Measurements from ENCODE around the gene GASK1B. TPM values are rescaled to one million over a fixed set of nuclear protein-coding genes. Genes with fewer than 3 reads are reported as not detected.

The GASK1B gene
- total and polyA plus RNA-seq, 2 of the 13 experiments (the other 11 are each of a cell fraction or from before 2014, with no cell fraction given) = 29.1 to 40.4 TPM

- DNase-seq (ENCODE audit: low spot score) = no peak
- Histone ChIP-seq H3K9me3 (ENCODE audit: low read length) (no peaks in the 10 kb centered on the region), H3K4me2 (ENCODE audit: low read depth, low read length) (no peak overlapping the region), H3K79me2 (ENCODE audit: insufficient read depth, low read length) (peaks cover 59% of the 10 kb centered on the region), H3K9ac (ENCODE audit: insufficient read depth, low read depth, low read length) (no peak overlapping the region), H4K20me1 (ENCODE audit: insufficient read depth, low read length) (no peaks in the 10 kb centered on the region), H2AFZ (ENCODE audit: low read length) (no peak overlapping the region), H3K27ac (ENCODE audit: extremely low read length, insufficient read depth, low read length) (no peak overlapping the region), H3K4me3 (replicated peaks in 1 of 3; ENCODE audit: insufficient read depth in 1 of 3, low read depth in 2 of 3, low read length in 3 of 3) (no peak overlapping the region), H3K4me1 (ENCODE audit: insufficient read depth, low read length) (no peaks in the 10 kb centered on the region), H3K36me3 (replicated peaks in 1 of 2; ENCODE audit: control insufficient read depth in 1 of 2, insufficient read depth in 2 of 2, low read length in 2 of 2) (peaks cover 6 to 48% of the 10 kb centered on the region in 2 experiments), H3K27me3 (ENCODE audit: control insufficient read depth in 1 of 2, insufficient read depth in 2 of 2, low read length in 2 of 2) (no peaks in the 10 kb centered on the region)
- TF ChIP-seq ZNF501 (CRISPR knock-in tag; IDR thresholded peaks at IDR 0.05) (no peak), ZNF17 (CRISPR knock-in tag; IDR thresholded peaks at IDR 0.05) (no peak)
- intact Hi-C loops (cut with micrococcal nuclease; ENCODE audit: unreplicated experiment) = no loop called here
- whole genome bisulfite sequencing (ENCODE audit: low lambda C conversion rate) = 97% methylated on average over 3 of the region's 3 CpGs
- ChIA-PET CTCF (ENCODE audit: low intra/inter-chr PET ratio, low total read pairs) (no interaction called here), POLR2A (no interaction called here)
- no TSS peak for BruUV-seq (replicated peaks)
- in situ Hi-C loops (cut with HindIII; ENCODE audit: extremely low pct_ligation_motif_present, low pct_unique_long_range_greater_than_20kb) = no loop called here
- no peak for ATAC-seq
- FAIRE-seq = no peak
These were observed 25.7 kb downstream of the GASK1B start for GRCh38 chr4:158147151-158147550.

GRCh38 chr4:158146736-158147135 is 26.1 kb downstream of the GASK1B start:
- intact Hi-C loops (cut with micrococcal nuclease; ENCODE audit: unreplicated experiment) = no loop called here
- in situ Hi-C loops (cut with HindIII; ENCODE audit: extremely low pct_ligation_motif_present, low pct_unique_long_range_greater_than_20kb) = no loop called here

More at GRCh38 chr4:158146736-158147135, 26.1 kb downstream of the GASK1B start:
- ChIA-PET POLR2A (no interaction called here), CTCF (ENCODE audit: low intra/inter-chr PET ratio, low total read pairs) (no interaction called here)
- no peak overlapping the region for H3K4me2 ChIP-seq (ENCODE audit: low read depth, low read length)
- TF ChIP-seq ETV5 (CRISPR knock-in tag; IDR thresholded peaks at IDR 0.05; ENCODE audit: borderline replicate concordance) = no peak
- no peak for TF ChIP-seq SP140L (CRISPR knock-in tag; IDR thresholded peaks at IDR 0.05; ENCODE audit: borderline replicate concordance)
- TF ChIP-seq, protein P1, sequence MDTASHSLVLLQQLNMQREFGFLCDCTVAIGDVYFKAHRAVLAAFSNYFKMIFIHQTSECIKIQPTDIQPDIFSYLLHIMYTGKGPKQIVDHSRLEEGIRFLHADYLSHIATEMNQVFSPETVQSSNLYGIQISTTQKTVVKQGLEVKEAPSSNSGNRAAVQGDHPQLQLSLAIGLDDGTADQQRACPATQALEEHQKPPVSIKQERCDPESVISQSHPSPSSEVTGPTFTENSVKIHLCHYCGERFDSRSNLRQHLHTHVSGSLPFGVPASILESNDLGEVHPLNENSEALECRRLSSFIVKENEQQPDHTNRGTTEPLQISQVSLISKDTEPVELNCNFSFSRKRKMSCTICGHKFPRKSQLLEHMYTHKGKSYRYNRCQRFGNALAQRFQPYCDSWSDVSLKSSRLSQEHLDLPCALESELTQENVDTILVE (CRISPR knock-in tag; IDR thresholded peaks at IDR 0.05) = no peak
- no peak for TF ChIP-seq ZNF788 (CRISPR knock-in tag; IDR thresholded peaks at IDR 0.05; ENCODE audit: borderline replicate concordance)
- no peak for TF ChIP-seq DNMT1 (CRISPR knock-in tag; IDR thresholded peaks at IDR 0.05)
- TF ChIP-seq HMG20A (CRISPR knock-in tag; IDR thresholded peaks at IDR 0.05; ENCODE audit: borderline replicate concordance) = no peak
- TF ChIP-seq IKZF1 (IDR thresholded peaks at IDR 0.05) = no peak
- TF ChIP-seq CCAR2 (optimal IDR thresholded peaks at IDR 0.05; ENCODE audit: low read depth, low read length) = no peak
- TF ChIP-seq ZNF251 (CRISPR knock-in tag; IDR thresholded peaks at IDR 0.05) = no peak
- TF ChIP-seq CC2D1A (CRISPR knock-in tag; IDR thresholded peaks at IDR 0.05) = no peak
- no peak for TF ChIP-seq ZNF737 (CRISPR knock-in tag; IDR thresholded peaks at IDR 0.05; ENCODE audit: borderline replicate concordance)
- no peak for TF ChIP-seq NCOR1 (IDR thresholded peaks at IDR 0.05; ENCODE audit: borderline replicate concordance, low read length)
- ATAC-seq (no peak), FAIRE-seq (no peak), DNase-seq (ENCODE audit: low spot score) (no peak)
- no peak overlapping the region for H3K9ac ChIP-seq (ENCODE audit: insufficient read depth, low read depth, low read length)
- H3K4me1 ChIP-seq (ENCODE audit: insufficient read depth, low read length) = no peaks in the 10 kb centered on the region
- H3K79me2 ChIP-seq (ENCODE audit: insufficient read depth, low read length) = peaks cover 56% of the 10 kb centered on the region
- no TSS peak for BruUV-seq (replicated peaks)
- no peak overlapping the region for H2AFZ ChIP-seq (ENCODE audit: low read length)
- no peaks in the 10 kb centered on the region for H4K20me1 ChIP-seq (ENCODE audit: insufficient read depth, low read length)
- 96% methylated on average over 1 of the region's 1 CpG for WGBS (ENCODE audit: low lambda C conversion rate)
- peaks cover 4 to 44% of the 10 kb centered on the region in 2 experiments for H3K36me3 ChIP-seq (replicated peaks in 1 of 2; ENCODE audit: control insufficient read depth in 1 of 2, insufficient read depth in 2 of 2, low read length in 2 of 2)
- no peak overlapping the region for H3K27ac ChIP-seq (ENCODE audit: extremely low read length, insufficient read depth, low read length)
- no peaks in the 10 kb centered on the region for H3K27me3 ChIP-seq (ENCODE audit: control insufficient read depth in 1 of 2, insufficient read depth in 2 of 2, low read length in 2 of 2)
- H3K4me3 ChIP-seq (replicated peaks in 1 of 3; ENCODE audit: insufficient read depth in 1 of 3, low read depth in 2 of 3, low read length in 3 of 3) = no peak overlapping the region
- no peaks in the 10 kb centered on the region for H3K9me3 ChIP-seq (ENCODE audit: low read length)
